Measurements from ENCODE around the gene POLR2C.
A peak's percentile ranks its signal among the peaks of the same experiment; 100 is the strongest.
"Not testable (repeated sequence)": the region's sequence is repeated elsewhere in the genome, so short reads cannot be mapped to it uniquely, and the experiment has no call there.

The POLR2C gene

DNA sequence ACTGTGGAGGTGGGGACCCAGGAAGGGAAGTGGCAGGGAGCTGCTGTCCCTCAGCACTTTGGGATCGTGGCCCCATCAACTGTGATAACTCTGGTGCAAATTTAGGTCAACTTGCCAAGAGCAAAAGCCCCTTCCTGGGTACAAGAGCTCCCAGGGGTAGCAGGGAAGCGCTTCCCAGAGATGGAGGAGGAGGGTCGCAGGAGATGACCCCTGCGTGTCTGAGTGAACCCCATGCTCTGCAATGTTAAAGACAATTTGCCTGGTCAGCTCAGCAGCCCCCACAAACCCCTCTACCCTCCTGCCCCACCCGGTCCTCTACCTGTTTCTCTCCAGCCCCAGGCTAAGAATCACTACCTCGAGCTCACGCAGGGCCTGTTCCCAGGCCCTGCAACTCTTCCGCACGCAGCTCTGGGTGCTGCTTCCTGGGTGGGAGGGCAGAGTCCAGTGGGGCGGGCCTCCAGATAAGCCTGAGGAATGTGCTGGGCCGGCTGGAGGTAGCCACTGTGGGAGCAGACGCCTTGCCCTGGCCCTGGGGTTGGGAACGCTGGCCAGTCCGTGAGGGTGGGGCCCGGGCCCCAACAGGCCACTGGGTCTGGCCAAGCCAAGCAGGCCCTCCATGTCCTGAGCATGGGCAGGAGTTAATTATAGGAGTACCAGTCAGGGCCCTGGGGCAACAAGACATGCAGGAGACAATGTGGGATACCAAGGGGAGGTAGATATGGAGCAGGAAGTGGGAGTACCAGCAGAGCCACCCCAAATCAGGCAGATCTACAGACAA is 17.7 kb downstream of the POLR2C start:
- no peak for DNase-seq

DNA sequence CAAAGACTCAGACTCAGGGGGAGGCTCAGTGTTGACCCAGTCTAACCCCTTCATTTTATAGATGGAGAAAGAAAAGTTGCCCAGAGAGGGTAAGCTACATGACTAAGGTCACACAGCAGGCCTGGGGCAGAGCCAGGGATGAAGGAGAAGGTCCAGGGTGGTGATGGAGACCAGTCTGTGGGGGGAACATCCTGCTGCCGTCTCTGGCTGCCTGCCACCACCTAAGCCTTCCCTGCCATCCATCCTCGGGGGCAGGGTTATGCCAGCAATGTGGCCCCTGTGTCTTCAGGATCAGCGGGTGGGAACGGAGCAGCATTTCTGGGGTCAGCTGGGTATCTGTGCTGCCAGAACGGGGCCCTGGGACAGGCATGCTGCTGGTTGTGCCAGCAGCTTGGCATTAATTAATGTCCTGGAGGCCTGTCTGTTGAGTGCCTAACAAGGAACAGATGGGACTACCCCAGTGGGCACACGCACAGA is 18.3 kb downstream of the POLR2C start:
- DNase-seq = no peak

DNA sequence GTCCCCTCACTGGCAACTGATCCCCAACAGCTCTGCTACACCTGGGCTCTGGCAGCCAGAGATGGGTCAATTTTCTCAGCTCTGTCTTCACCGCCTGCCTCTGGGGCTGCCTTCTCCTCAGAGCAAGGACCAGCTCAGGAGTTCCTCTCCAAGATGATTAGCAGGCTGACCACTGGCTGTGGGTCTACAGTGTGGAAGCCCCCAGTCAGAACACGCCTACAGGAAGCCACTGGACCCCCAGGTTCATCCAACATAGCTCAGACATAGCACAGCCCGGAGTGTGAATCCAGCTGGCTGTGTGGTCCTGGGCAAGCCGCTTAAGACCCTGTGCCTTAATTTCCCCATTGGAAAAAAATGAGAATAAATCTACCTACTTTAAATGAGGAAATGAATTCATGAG is 18.9 kb downstream of the POLR2C start:
- no peak for DNase-seq

- no peak for DNase-seq
Observed at GRCh38 chr16:57482845-57483545, 20.5 kb downstream of the POLR2C start.

DNA sequence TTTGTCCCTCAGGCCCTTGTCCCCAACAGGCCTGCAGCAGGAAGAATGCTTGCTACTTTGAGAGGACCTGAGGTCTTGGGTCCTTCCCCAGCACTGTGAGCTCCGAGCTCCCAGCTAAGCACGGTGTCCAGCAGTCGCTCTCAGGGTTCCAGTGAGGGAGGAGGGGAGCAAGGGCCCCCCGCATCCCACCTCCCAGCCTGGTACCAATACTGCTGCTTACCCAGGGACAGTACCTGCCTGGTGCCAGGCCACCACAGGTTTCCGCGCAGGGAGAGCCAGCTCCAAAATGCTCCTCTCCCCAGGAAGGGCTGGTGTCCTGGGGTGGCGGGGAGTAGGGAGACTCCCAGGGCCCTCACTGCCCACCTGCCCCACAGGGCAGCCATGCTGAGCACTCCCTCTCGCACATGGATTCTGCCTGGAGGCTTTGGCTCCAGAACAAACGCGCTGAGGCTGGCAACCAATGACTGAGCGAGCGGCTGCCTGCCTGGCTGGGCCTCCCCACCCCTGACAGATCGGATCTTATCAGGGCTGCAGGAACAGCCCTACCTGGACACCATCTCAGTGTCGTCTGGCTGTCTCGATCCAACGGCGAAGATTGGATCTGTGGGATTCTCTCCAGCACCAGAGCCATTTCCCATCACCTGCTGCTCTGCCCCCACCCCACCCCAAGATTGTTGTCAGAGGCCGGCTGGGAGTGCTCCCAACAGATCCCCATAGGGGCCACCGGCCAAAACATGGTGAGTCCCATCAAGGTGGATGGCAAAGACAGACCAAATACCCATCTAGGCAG is 21.4 kb downstream of the POLR2C start:
- no peak for DNase-seq

- DNase-seq = no peak
Observed at GRCh38 chr16:57484515-57485005, 22.1 kb downstream of the POLR2C start.

DNA sequence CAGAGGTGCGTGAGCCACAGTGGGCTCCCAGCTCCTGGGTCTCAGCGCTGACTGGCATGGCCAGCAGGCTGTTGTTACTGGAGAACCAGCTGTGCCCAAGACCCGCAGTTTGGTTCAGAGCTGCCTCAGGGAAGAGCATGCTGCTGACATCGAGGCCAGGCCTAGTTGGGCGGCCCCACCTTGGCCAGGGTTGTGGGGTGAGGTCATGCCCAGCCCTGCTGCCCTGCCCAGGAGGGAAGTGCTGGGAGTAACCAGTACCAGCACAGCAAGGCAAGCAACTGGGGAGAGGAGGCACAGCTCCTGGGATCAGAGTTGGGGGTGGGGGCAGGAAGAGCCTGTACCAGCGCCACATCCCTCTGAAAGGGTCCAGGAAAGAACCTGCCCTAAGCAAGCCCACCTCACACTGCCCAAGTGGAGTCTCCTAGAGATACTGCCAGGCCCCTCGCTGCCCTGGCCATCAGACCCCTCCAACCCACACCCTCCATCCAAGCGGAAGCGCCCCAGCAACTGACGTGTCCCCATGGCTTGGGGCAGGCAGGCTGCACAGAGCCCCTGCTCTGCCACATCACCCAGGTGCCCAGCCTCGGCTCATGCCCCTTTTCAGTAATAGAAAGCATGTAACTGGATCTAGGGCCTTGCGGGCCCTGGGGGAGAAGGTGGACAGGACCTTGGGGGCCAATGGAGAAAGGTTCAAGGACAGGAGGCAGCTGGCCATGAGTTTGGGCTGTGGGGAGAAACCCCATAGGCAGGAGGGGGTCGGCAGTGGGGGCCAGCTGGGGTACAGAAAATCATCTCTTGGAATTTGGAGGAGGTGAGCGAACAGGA is 22.8 kb downstream of the POLR2C start:
- DNase-seq = no peak

DNA sequence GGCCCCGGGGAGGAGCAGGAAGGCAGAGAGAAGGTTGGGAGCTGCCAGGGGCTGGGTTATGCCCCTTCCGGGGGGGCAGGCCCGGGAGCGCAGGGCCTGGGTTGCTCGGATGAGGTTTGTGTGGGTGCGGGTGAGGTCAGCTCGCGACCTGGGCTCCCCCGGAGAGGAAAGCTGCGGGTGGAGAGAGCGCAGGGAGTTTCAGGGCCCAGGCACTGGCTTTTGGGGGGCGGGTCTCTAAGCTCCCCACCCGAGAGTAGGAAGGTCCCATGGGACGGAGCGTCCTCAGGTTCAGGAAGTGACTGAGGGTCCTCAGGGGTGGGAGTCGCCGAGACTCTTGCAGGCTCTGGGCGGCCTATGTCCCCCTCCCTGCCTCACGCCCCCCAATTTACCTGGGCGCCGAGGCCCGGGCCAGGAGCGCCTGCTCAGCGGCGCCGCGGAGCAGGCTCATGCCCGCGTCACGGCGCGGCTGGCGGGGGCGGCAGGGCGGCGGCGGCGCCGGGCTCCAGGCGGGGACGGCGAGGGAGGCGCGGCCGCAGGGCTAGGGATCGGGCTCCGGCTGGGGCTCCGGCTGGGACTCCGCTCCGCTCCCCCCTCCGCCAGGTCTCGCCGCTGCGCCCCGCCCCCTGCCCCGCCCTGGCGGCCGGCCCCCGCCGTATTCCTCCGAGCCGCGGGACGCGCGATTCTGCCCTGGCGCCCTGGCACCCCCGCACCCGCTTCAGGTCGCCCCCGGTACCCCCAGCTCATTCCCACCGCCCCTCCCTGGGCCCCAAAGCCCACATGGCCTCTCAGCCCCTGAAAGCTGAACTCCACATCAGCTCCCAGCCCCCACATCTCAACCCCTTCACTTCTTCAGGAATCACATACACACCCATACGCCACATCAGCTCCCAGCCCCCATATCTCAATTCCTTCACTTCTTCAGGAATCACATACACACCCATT is 23.7 kb downstream of the POLR2C start, which contains the start of gene DOK4:
Gene DOK4, minus strand, starts transcription at position 578 of the 942 bp plus-strand sequence. CDS start 6,986 bp downstream, outside the sequence.
- peak; percentile 87 to 88 for DNase-seq

GRCh38 chr16:57486858-57487834 is 24.7 kb downstream of the POLR2C start:
- DNase-seq = no peak

GRCh38 chr16:57489229-57489628 is 26.8 kb downstream of the POLR2C start:
- DNase-seq = no peak

DNA sequence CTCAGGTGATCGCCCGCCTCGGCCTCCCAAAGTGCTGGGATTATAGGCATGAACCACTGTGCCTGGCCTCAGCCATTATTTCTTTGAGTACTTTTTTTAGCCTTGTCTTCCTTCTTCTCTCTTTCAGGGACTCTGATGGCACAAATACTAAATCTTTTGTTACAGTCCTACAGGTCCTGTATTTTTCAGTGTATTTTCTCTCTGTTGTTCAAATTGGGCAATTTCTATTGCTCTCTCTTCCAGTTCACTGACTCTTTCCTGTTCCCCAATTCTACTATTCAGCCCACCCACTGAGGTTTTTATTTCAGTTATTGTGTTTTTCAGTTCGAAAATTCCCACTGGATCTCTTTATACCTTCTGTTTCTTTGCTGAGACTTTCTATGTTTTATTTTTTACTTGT is 31.3 kb downstream of the POLR2C start:
- DNase-seq = no peak

- no peak for DNase-seq
Observed at GRCh38 chr16:57497121-57497520, 34.6 kb downstream of the POLR2C start.

- no peak for DNase-seq
Observed at GRCh38 chr16:57498031-57498430, 35.6 kb downstream of the POLR2C start.

- not testable (repeated sequence) for DNase-seq
Observed at GRCh38 chr16:57499941-57500340, 37.5 kb downstream of the POLR2C start.

- no peak for DNase-seq
Observed at GRCh38 chr16:57500578-57501111, 38.2 kb downstream of the POLR2C start.

DNA sequence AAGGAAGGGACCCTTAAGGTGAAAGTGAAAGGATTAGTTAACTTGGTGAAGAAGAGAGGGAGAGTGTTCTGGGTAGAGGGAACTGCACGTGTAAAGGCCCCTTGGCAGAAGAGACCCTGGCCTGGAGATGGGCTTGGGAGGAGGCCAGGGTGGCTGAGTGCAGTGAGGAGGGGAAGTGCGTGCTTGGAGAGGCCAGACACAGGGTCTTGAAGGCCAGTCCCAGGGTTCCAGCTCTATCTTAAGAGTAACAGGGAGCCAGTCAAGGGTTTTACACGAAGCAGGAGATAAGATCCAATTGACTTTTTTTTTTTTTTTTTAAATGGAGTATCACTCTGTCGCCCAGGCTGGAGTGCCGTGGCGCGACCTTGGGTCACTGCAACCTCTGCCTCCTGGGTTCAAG is 39.0 kb downstream of the POLR2C start:
- DNase-seq = no peak

- DNase-seq = no peak
Observed at GRCh38 chr16:57502048-57502775, 39.7 kb downstream of the POLR2C start.

DNA sequence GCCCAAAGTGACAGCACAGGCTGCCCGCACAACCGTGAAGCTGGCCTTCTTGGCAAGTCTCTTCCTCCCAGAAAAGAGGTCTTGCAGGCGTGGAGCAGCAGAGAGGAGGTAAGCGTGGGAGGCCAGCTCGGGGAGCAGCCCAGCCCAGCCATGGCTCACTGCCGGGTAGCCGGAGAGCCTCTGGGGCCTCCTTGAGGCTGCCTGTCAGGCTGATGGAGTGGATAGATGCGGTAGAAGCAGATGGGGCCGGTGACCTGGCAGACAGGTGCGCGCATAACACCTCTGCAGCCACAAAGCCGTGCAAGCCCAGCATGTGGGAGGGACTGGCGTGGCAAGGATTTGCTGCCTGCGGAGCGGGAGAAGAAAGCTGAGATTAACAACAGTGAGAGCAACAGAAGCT is 40.9 kb downstream of the POLR2C start:
- no peak for DNase-seq

DNA sequence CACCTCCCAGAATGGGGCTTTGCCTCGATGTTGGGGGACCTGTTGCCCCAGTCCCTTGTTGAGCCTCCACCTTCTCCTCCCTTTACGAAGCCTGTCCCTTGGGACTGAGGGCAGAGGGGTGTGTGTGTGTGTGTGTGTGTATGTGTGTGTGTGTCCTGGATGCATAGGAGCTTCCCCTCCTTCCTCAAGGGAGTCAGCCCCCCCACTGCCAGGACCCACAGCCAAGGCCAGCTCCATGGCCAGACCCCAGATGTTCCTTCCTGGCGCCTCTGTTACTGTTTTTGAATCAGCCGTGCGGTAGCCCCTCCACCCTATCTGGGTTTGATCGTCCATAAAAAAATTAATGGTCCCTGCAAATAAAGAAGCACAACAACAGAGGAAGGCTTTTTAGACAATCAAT is 41.5 kb downstream of the POLR2C start:
- no peak for DNase-seq
